ENCODE data around the gene NCL.

Gene NCL, protein sequence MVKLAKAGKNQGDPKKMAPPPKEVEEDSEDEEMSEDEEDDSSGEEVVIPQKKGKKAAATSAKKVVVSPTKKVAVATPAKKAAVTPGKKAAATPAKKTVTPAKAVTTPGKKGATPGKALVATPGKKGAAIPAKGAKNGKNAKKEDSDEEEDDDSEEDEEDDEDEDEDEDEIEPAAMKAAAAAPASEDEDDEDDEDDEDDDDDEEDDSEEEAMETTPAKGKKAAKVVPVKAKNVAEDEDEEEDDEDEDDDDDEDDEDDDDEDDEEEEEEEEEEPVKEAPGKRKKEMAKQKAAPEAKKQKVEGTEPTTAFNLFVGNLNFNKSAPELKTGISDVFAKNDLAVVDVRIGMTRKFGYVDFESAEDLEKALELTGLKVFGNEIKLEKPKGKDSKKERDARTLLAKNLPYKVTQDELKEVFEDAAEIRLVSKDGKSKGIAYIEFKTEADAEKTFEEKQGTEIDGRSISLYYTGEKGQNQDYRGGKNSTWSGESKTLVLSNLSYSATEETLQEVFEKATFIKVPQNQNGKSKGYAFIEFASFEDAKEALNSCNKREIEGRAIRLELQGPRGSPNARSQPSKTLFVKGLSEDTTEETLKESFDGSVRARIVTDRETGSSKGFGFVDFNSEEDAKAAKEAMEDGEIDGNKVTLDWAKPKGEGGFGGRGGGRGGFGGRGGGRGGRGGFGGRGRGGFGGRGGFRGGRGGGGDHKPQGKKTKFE

GRCh38 chr2:231463698-231464575, at the start of gene NCL:
Gene NCL (minus strand): TSS chr2:231464484. CDS start chr2:231464353, 131 bp downstream.
- DNase-seq: peak; percentile 78

GRCh38 chr2:231513746-231514224, 49.5 kb upstream of the NCL start:
- no peak for DNase-seq

GRCh38 chr2:231512222-231512621, 47.9 kb upstream of the NCL start:
- no peak for DNase-seq

DNA sequence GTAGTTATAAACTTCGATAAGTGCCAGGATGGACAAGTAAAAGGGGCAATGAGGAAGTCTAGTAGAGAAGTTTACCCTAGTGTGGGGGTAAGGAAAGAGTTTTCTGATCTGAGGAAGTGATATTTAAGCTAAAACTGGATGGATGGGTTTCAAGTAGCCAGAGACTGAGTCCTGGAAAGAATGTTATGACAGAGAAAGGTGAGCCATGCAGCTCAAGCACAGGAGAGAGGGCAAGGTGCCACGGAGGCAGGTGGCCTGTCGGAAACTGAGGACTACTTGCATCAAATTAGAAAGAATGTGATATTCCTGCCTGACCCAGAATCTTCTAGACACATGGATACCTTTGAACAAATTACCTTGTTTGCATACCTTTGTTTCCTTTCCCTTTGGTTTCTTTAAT, 39.5 kb upstream of the NCL start:
- DNase-seq: no peak

GRCh38 chr2:231502596-231502995, 38.3 kb upstream of the NCL start:
- no peak for DNase-seq

DNA sequence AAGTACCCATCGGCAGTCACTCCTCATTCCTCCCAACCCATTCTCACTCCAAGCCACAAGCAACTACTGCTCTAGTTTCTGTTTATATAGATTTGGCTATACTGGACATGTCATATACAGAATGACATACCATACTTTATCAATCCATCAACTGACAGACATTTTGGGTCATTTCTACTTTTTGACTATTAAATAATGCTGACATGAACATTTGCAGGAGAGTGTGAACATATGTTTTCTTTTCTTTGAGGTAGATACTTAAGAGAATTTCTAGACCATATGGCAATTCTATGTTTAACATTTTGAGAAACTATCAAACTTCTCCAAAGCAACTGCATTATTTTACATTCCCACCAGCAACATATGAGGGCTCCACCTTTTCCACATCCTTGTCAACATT, 33.4 kb upstream of the NCL start:
- no peak for DNase-seq

DNA sequence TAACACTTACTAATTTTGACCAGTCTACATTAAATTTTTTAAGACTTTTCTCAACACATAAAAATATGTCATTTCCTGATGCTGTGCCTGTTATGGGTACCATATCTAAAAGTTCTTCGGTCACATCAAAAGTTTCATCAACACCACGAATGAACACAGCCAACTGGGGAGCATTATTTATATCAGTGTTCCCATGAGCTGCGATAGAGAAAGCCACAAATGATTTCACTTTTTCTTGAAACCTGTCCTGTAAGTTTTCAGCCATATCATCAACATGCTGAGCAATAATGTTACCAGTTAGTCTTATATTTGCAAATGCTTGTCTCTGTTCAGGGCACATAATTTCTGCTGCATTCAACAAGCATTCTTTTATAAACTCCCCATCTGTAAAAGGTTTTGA, 30.4 kb upstream of the NCL start:
- DNase-seq: no peak

GRCh38 chr2:231490801-231491200, 26.5 kb upstream of the NCL start:
- no peak for DNase-seq

DNA sequence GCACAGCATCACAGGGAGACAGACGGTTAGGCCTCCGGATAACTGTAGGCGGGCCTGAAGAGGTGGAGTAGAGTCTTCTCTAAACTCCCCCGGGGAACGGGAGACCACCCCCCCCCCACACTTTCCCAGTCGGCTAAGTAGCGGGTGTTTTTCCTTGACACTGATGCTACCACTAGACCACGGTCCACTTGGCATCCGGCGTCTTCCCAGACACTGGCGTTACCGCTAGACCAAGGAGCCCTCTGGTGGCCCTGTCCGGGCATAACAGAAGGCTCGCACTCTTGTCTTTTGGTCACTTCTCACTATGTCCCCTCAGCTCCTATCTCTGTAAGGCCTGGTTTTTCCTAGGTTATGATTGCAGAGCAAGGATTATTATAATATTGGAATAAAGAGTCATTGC, 25.7 kb upstream of the NCL start:
- DNase-seq: no peak

GRCh38 chr2:231488331-231488730, 24.0 kb upstream of the NCL start:
- DNase-seq: no peak

GRCh38 chr2:231486851-231487596, 22.7 kb upstream of the NCL start:
- no peak for DNase-seq

- DNase-seq: no peak
Observed at GRCh38 chr2:231483398-231484329, 19.4 kb upstream of the NCL start.

- DNase-seq: peak; percentile 62
Observed at GRCh38 chr2:231482806-231483391, 18.6 kb upstream of the NCL start.

- no peak for DNase-seq
Observed at GRCh38 chr2:231480781-231481180, 16.5 kb upstream of the NCL start.

DNA sequence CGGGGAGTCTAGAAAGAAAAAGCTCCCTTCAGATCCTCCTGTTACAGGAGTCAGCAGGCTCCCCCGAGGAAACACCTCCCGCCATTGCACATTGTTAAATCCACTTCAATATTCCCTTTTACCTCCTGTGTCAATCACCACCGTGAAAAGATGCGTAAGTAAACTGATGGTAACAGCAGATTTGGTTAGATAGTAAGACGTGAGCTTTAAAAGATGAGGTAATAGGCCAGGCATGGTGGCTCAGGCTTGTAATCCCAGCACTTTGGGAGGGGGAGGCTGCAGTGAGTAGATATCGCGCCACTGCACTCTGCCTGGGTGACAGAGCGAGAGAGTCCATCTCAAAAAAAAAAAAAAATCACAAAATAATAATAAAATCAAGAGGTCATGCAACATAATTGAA, 15.2 kb upstream of the NCL start:
- DNase-seq: no peak

GRCh38 chr2:231476920-231477319, 12.6 kb upstream of the NCL start:
- DNase-seq: no peak

GRCh38 chr2:231475965-231476364, 11.7 kb upstream of the NCL start:
- no peak for DNase-seq

GRCh38 chr2:231472816-231473215, 8.5 kb upstream of the NCL start:
- DNase-seq: no peak

GRCh38 chr2:231470246-231470900, 6.1 kb upstream of the NCL start:
- DNase-seq: no peak

GRCh38 chr2:231469583-231469950, 5.3 kb upstream of the NCL start:
- DNase-seq: no peak

All from NCI-H774 (cell line).